ENCODE measurements around the gene LYRM2. TPM values are rescaled to one million over a fixed set of nuclear protein-coding genes. Genes with fewer than 3 reads are reported as not detected.
"Not testable (repeated sequence)": the region's sequence is repeated elsewhere in the genome, so short reads cannot be mapped to it uniquely, and the experiment has no call there.

LYRM2 gene
- total RNA-seq, 1 experiment from 2014 or later, result 31.2 TPM

GRCh38 chr6:89649682-89650081 lies 11.1 kb upstream of the LYRM2 start:
- no peak for DNase-seq (ENCODE audit: low read depth)

GRCh38 chr6:89644864-89645263 lies 6.3 kb upstream of the LYRM2 start:
- DNase-seq (ENCODE audit: low read depth), result no peak

DNA sequence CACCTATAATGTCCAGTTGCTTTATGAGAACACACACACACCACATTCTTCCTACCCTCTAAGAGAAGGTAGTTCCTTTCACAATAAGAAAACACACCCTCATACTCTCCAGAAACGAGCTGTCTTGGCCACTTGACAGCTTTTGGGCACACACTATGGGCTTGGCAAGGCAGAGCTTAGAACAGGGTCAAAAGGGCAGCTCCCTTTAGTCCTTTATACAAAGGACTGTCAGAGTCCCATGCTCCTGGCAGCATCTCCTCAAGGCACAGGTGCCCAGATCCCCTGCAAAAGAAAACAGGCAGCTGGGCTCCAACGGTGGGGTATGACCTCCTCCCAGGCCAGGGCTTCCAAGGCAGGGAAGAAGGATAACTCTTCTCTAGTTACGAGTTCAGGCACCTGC lies 4.9 kb upstream of the LYRM2 start:
- no peak for DNase-seq (ENCODE audit: low read depth)

- no peak for DNase-seq (ENCODE audit: low read depth)
Observed at GRCh38 chr6:89642956-89643355, 4.4 kb upstream of the LYRM2 start.

DNA sequence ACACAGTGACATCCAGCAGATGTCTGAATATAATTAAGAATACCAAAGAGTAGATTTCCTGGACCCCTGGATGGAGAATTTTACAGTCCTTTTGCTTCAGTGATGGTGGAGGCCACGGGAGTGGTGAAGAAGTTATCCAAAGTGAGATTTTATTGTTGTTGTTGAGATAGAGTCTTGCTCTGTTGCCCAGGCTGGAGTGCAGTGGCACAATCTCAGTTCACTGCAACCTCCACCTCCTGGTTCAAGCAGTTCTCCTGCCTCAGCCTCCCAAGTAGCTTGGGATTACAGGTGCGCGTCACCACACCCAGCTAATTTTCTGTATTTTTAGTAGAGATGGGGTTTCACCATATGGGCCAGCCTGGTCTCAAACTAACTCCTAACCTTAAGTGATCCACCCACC lies 3.0 kb upstream of the LYRM2 start:
- not testable (repeated sequence) for DNase-seq (ENCODE audit: low read depth)

DNA sequence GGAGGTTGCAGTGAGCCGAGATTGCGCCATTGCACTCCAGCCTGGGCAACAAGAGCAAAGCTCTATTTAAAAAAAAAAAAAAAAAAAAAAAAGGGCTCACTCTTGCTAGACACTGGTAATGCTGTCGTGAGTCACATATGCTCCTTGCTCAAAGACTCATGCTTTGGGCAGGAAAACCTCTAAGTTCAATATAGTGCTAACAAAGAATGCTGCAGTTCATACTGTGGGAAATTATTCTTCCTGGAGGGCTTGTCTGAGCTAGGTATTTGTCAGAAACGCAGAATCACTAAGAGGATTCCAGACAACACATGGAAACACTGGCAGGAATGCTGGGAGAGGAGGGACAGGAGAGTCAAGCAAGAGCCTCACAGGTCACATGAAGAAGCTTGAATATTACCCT lies 2.3 kb upstream of the LYRM2 start:
- DNase-seq (ENCODE audit: low read depth), result peak; percentile 8

DNA sequence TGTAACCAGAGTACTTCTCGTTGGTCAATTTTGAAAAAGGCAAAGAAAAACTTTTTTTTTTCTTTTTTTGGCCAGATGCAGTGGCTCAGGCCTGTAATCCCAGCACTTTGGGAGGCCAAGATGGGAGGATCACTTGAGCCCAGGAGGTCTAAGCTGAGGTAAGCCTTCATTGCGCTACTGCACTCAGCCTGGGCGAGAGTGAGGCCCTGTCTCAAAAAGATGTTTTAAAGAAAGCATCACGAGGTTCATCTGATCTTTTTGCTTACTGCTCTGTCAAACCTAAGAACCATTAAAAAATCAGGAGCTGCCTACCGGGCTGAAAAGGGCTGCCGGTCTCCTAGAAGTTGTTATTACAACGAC lies 607 bp downstream of the LYRM2 start:
- DNase-seq (ENCODE audit: low read depth), result peak; percentile 6

- not testable (repeated sequence) for DNase-seq (ENCODE audit: low read depth)
Observed at GRCh38 chr6:89636412-89636811, 2.1 kb downstream of the LYRM2 start.

DNA sequence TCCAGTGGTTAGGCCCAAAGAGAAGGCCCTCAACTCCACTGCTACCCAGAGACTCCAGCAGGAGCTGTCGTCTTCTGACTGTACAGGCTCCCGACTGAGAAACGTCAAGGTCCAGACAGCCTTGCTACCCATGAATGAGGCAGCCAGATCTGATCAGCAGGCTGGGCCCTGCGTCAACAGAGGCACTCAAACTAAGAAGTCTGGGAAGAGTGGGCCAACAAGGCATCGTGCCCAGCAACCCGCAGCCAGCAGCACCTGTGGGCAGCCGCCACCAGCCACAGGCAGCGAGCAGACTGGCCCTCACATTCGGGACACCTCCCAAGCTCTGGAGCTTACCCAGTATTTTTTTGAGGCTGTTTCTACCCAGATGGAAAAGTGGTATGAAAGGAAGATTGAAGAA lies 8.1 kb downstream of the LYRM2 start:
- no peak for DNase-seq (ENCODE audit: low read depth)

GRCh38 chr6:89623749-89624148 lies 14.8 kb downstream of the LYRM2 start:
- DNase-seq (ENCODE audit: low read depth), result no peak

DNA sequence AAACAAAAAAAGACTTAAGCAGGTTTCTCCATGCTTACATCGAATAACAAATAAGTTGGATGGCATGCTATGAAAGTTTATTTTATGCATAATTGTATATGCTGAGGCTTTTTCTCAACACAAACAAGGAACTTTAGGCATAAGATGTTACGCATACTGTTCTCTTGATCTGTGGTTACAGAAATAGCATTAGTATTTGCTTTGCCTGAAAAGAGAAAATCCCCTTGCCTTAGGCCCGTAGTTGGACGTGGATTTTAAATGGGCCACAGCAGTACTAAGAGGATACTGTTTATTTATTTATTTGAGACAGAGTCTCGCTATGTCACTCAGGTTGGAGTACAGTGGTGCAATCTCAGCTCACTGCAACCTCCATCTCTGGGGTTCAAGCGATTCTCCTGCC lies 19.0 kb downstream of the LYRM2 start:
- DNase-seq (ENCODE audit: low read depth), result no peak

DNA sequence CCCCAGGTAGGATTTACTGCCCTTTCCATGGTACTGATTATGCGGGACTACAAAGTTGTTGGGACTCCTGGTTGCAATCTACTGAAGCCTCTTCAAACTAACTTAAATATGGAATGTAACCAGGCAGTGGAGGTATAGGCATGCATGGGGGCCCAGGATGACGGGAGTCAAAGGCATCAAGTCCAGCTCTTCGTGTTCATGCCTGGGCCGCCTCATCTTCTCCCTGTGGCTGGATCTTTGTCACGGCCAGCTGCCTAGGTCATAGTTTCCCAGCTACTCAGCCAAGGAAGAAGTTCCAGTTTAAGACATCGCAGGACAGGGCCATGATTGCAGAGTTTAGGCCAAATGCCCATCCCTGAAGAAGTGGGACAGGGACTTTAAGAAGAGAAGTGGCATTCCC lies 20.5 kb downstream of the LYRM2 start:
- no peak for DNase-seq (ENCODE audit: low read depth)

DNA sequence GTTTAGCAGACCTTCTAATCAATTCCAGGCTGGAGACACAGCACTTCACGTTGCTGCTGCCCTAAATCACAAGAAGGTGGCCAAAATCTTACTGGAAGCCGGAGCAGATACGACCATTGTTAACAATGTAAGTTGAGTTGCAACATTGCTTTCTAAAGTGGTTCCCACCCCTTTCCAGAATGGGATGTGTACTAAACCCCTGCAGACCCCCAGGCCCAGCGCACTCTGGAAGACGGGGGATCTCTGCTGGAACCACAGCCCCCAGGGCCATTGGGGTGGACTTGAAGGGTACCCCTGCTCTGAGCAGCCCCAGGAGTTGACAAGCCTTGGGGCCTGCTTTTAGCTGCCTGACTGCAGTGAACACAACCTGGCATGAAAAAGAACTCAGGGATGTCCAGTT lies 22.0 kb downstream of the LYRM2 start:
- DNase-seq (ENCODE audit: low read depth), result no peak

- no peak for DNase-seq (ENCODE audit: low read depth)
Observed at GRCh38 chr6:89615882-89616281, 22.7 kb downstream of the LYRM2 start.

DNA sequence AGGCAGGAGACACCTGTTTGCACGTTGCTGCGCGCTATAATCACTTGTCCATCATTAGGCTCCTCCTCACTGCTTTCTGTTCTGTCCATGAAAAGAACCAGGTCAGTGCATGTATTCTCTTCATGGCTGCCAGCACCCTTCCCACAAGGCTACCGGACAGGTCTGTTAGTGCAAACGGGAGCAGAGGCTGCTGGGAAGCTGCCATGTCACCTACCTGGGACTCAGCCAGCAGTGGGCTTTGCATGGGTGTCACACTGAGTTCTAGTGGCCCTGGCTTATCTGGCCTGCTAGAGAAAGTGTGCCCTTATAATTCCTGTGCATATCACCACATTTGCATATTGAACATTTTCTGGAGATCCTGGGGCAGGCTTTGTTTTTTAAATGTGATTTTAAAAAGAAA lies 24.8 kb downstream of the LYRM2 start:
- DNase-seq (ENCODE audit: low read depth), result no peak

- no peak for DNase-seq (ENCODE audit: low read depth)
Observed at GRCh38 chr6:89612121-89612520, 26.4 kb downstream of the LYRM2 start.

DNA sequence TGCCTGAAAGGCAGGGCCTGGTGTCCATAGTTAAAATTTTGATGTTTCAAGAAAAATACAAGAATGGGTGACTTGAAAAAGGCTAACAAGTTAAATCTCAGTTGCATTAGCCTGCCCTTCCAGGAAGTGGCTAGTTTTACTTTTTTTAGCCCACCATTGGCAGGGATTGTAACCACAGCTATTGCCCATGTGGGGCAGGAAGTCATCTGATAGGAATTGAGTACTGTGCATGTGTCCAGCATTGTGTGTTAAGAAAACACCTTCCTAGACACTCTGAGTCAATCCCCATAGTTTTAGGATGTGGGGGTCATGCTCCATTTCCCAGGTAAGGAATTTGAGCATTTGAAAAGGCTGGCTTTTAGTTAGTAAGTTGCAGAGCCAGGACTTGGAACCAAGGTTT lies 26.9 kb downstream of the LYRM2 start:
- peak; percentile 36 for DNase-seq (ENCODE audit: low read depth)

DNA sequence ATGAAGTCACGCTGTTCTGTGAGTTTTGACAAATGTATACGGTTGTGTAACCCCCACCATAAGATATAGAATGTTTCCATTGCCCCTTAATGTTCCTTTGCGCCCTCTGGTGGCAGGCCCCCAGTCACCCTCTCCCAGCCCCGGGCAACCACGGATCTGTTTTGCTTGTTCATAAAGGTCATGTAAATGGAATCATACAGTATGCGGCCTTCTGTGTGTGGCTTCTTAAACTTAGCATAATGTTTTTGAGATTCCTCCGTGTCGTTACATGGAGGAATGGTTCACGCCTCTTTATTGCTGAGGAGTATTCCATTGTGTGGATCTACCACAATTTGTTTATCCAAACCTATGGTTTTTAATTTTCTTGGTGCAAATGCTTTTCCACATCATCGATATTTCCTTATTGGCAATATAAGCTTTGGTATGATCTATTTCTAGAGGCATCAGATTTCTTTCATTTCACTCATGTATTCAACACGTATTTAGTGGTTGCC lies 28.4 kb downstream of the LYRM2 start:
- DNase-seq (ENCODE audit: low read depth), result peak; percentile 45

DNA sequence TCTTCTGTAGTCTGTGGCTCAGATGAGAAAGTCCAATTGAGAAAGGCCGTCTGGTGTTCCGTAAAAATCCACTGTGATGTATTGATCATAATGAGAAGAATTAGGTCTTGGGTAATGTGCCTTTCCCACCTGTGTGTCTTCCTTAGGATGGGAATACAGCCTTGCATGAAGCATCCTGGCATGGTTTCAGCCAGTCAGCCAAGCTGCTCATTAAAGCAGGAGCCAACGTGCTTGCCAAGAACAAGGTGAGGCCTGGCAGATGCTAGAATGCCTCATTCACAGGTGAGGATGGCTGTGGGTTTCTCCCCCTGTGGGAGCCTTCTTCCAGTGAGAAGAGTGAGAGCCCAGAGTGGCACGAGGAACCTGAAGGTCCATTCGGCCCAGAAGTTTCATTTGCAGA lies 32.7 kb downstream of the LYRM2 start:
- DNase-seq (ENCODE audit: low read depth), result no peak

DNA sequence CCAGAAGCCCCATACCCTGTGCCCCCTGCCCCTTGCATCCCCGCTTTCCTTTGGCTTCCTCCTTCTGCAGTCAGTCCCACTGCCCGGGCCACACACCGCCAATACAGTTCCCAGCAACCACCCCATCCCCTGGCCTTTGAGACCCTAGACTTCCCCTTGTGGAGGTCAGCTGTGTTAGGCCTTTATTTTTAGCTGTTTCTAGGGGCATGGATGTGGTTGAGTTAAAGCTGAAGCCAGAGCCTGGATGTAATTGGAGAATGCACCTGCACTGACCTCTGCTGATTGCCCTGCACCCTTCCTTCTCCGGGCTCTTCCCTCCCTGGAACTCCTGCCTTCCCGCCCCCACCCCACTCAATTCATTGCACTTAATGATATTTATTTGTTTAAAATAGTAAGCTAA lies 33.9 kb downstream of the LYRM2 start:
- no peak for DNase-seq (ENCODE audit: low read depth)

GRCh38 chr6:89602166-89602565 lies 36.4 kb downstream of the LYRM2 start:
- DNase-seq (ENCODE audit: low read depth), result no peak

- no peak for DNase-seq (ENCODE audit: low read depth)
Observed at GRCh38 chr6:89599727-89600126, 38.8 kb downstream of the LYRM2 start.

- no peak for DNase-seq (ENCODE audit: low read depth)
Observed at GRCh38 chr6:89597988-89598387, 40.6 kb downstream of the LYRM2 start.

GRCh38 chr6:89597372-89597771 lies 41.2 kb downstream of the LYRM2 start:
- DNase-seq (ENCODE audit: low read depth), result no peak

GRCh38 chr6:89596484-89596883 lies 42.1 kb downstream of the LYRM2 start:
- peak; percentile 9 for DNase-seq (ENCODE audit: low read depth)
